Measurements from ENCODE around the gene HPCAL1.
"Not testable (repeated sequence)": the region's sequence is repeated elsewhere in the genome, so short reads cannot be mapped to it uniquely, and the experiment has no call there.

- TF ChIP-seq CTCF (conservative IDR thresholded peaks at IDR 0.05; ENCODE audit: low read depth in 2 of 2); EZH2 (IDR thresholded peaks at IDR 0.05; ENCODE audit: low read depth, unreplicated experiment); POLR2AphosphoS5 (IDR thresholded peaks at IDR 0.05; ENCODE audit: low read depth); JUNB (IDR thresholded peaks at IDR 0.05; ENCODE audit: unreplicated experiment); EZH2phosphoT487 (IDR thresholded peaks at IDR 0.05; ENCODE audit: unreplicated experiment); CREB1 (CRISPR knock-in tag; IDR thresholded peaks at IDR 0.05; ENCODE audit: low read depth); REST (IDR thresholded peaks at IDR 0.05; ENCODE audit: unreplicated experiment); ETS1 (IDR thresholded peaks at IDR 0.05): not testable (repeated sequence)
Observed at GRCh38 chr2:10442469-10443126, 139.9 kb downstream of the HPCAL1 start.

Measured in GM23338 (cell line).